CD14-positive monocyte (primary cell): ENCODE results near the gene NCAM1. TPM values are rescaled to one million over a fixed set of nuclear protein-coding genes. Genes with fewer than 3 reads are reported as not detected.

Experiments used
- DNase-seq, 3 donors: peaks; one replicate each; pipeline ENCODE4 v3.0.0-alpha.2; 2011 to 2022
- H2AFZ ChIP-seq: 2 replicates; pipeline ENCODE4 v1.6.0; 2012; ENCODE audit warnings: mild to moderate bottlenecking, low read depth, low read length, inconsistent platforms; ENCODE audit not compliant: insufficient read depth, poor library complexity, severe bottlenecking
- H3K27ac ChIP-seq, 2 donors: 1 replicate in 1 of 2; 2 replicates in 1 of 2; pipeline ENCODE4 v1.5.1; 2012 to 2013; ENCODE audit warnings: low read length in 2 of 2, control low read depth in 1 of 2, inconsistent platforms in 1 of 2, low read depth in 1 of 2, mild to moderate bottlenecking in 1 of 2
- H3K27me3 ChIP-seq, 2 donors: one replicate each; pipeline versions ENCODE4 v1.6.0 to v1.6.1; 2011 to 2013; ENCODE audit warnings: low read length in 2 of 2; ENCODE audit not compliant: control insufficient read depth in 2 of 2, insufficient read depth in 2 of 2
- H3K36me3 ChIP-seq, 2 donors: replicated peaks in 1 of 2; 1 replicate in 1 of 2; 2 replicates in 1 of 2; pipeline versions ENCODE4 v1.5.1 to v1.6.1; 2012 to 2013; ENCODE audit warnings: low read length in 2 of 2, control low read depth in 1 of 2, inconsistent platforms in 1 of 2, mild to moderate bottlenecking in 1 of 2; ENCODE audit not compliant: insufficient read depth in 2 of 2, control insufficient read depth in 1 of 2
- H3K4me1 ChIP-seq, 2 donors: 1 replicate in 1 of 2; 2 replicates in 1 of 2; pipeline versions ENCODE4 v1.5.1 to v1.6.1; 2012 to 2013; ENCODE audit warnings: low read length in 2 of 2, control low read depth in 1 of 2, inconsistent platforms in 1 of 2, mild to moderate bottlenecking in 1 of 2, moderate library complexity in 1 of 2; ENCODE audit not compliant: insufficient read depth in 2 of 2, control insufficient read depth in 1 of 2
- H3K4me2 ChIP-seq: replicated peaks from 2 replicates; pipeline ENCODE3; 2012; ENCODE audit warnings: low read length, moderate library complexity, mild to moderate bottlenecking; ENCODE audit not compliant: poor library complexity, severe bottlenecking; ENCODE audit errors: extremely low read depth
- H3K4me3 ChIP-seq, 3 experiments: fragments of 200-600 bp in 1 of 3; sonication (generic) in 1 of 3; replicated peaks in 1 of 3; 1 replicate in 2 of 3; 2 replicates in 1 of 3; pipeline ENCODE4 v1.5.1; 2011 to 2013; ENCODE audit warnings: low read length in 3 of 3, mild to moderate bottlenecking in 3 of 3, control low read depth in 2 of 3, low read depth in 2 of 3, inconsistent platforms in 1 of 3, moderate library complexity in 1 of 3
- H3K79me2 ChIP-seq: 2 replicates; pipeline ENCODE4 v1.6.0; 2012; ENCODE audit warnings: mild to moderate bottlenecking, control low read depth, inconsistent platforms, low read length, moderate library complexity; ENCODE audit not compliant: insufficient read depth
- H3K9ac ChIP-seq: 2 replicates; pipeline ENCODE4 v1.6.0; 2017; ENCODE audit warnings: low read length, mild to moderate bottlenecking; ENCODE audit not compliant: insufficient read depth, poor library complexity, severe bottlenecking
- H3K9me3 ChIP-seq, 2 donors: replicated peaks in 1 of 2; 1 replicate in 1 of 2; 2 replicates in 1 of 2; pipeline versions ENCODE4 v1.5.1 to v1.6.1; 2012 to 2013; ENCODE audit warnings: low read length in 2 of 2, control low read depth in 1 of 2; ENCODE audit not compliant: control insufficient read depth in 1 of 2, insufficient read depth in 1 of 2
- H4K20me1 ChIP-seq: 2 replicates; pipeline ENCODE4 v1.6.0; 2012; ENCODE audit warnings: mild to moderate bottlenecking, low read length, control low read depth, moderate library complexity; ENCODE audit not compliant: insufficient read depth
- H3K27ac Mint-ChIP-seq, 7 donors: one replicate each; pipeline ENCODE4 v1.8.0; 2020; ENCODE audit warnings: mild to moderate bottlenecking in 7 of 7, mixed read lengths in 7 of 7, moderate library complexity in 6 of 7, inconsistent platforms in 2 of 7
- H3K27me3 Mint-ChIP-seq, 3 donors: one replicate each; pipeline ENCODE4 v1.8.0; 2021 to 2022; ENCODE audit warnings: low read depth in 3 of 3, mild to moderate bottlenecking in 3 of 3, mixed read lengths in 3 of 3, moderate library complexity in 3 of 3, inconsistent platforms in 1 of 3
- H3K36me3 Mint-ChIP-seq, 2 donors: one replicate each; pipeline ENCODE4 v1.8.0; 2020; ENCODE audit warnings: mixed read lengths in 2 of 2, inconsistent platforms in 1 of 2, mild to moderate bottlenecking in 1 of 2
- H3K4me1 Mint-ChIP-seq: one replicate; pipeline ENCODE4 v1.8.0; 2020; ENCODE audit warnings: mild to moderate bottlenecking, mixed read lengths
- H3K4me3 Mint-ChIP-seq, 2 donors: one replicate each; pipeline ENCODE4 v1.8.0; 2020; ENCODE audit warnings: mild to moderate bottlenecking in 2 of 2, mixed read lengths in 2 of 2, moderate library complexity in 1 of 2
- H3K9me3 Mint-ChIP-seq, 7 donors: one replicate each; pipeline ENCODE4 v1.8.0; 2020 to 2022; ENCODE audit warnings: mixed read lengths in 7 of 7, mild to moderate bottlenecking in 6 of 7, moderate library complexity in 6 of 7, inconsistent platforms in 2 of 7
- CTCF ChIP-seq: fragments of 200-600 bp; IDR thresholded peaks from one replicate; pipeline ENCODE4 v1.8.0; 2022; ENCODE audit warnings: antibody characterized with exemption, mild to moderate bottlenecking
- WGBS: methylation state at CpG from one replicate; pipeline ENCODE4 v1.1.5; 2013; ENCODE audit warnings: missing lambda C conversion rate; ENCODE audit not compliant: insufficient coverage; 5-methylcytosine and 5-hydroxymethylcytosine counted together
- intact Hi-C, 2 donors: fragments of 100-400 bp; cut with micrococcal nuclease; formaldehyde crosslinking; loops; one replicate each; pipeline versions ENCODE4 v1.15.0 to v1.15.1; 2023
- polyA plus RNA-seq, 3 donors: library from polyadenylated mRNA; depleted of rRNA in 1 of 3; unstranded in 2 of 3; stranded (reverse) in 1 of 3; fragments of 300-500 nt in 2 of 3; fragments of >200 nt in 1 of 3; fragmentation: Illumina TruSeq in 2 of 3; gene quantifications; 1 replicate in 2 of 3; 2 replicates in 1 of 3; pipeline ENCODE4 v1.2.3, GENCODE V29; 2012 to 2021

Gene NCAM1
- polyA plus RNA-seq, 3 donors, result 0.65 to 0.69 TPM; not detected in 1

GRCh38 chr11:113148652-113149051 is 187.4 kb downstream of the NCAM1 start:
- peaks cover 0 to 9% (median 0%) of the 10 kb centered on the region in 3 donors for H3K27me3 Mint-ChIP-seq
- TF ChIP-seq CTCF, result no peak
- H3K36me3 ChIP-seq, result no peaks in the 10 kb centered on the region
- H3K27ac Mint-ChIP-seq, result no peak overlapping the region
- H2AFZ ChIP-seq, result no peak overlapping the region
- H3K27ac ChIP-seq, result no peak overlapping the region
- H3K79me2 ChIP-seq, result no peaks in the 10 kb centered on the region
- no peaks in the 10 kb centered on the region for H3K4me1 ChIP-seq
- H3K4me1 Mint-ChIP-seq, result no peaks in the 10 kb centered on the region
- H3K4me3 Mint-ChIP-seq, result no peak overlapping the region
- no peak overlapping the region for H3K4me3 ChIP-seq
- H3K36me3 Mint-ChIP-seq, result no peaks in the 10 kb centered on the region
- H3K9me3 ChIP-seq, result no peaks in the 10 kb centered on the region
- H3K4me2 ChIP-seq, result no peak overlapping the region
- WGBS, result no CpG with 5 or more reads among the region's 1 CpG
- H3K9ac ChIP-seq, result no peak overlapping the region
- intact Hi-C loops, result no loop called here
- DNase-seq, result no peak
- peaks cover 2 to 6% of the 10 kb centered on the region in 2 donors for H3K27me3 ChIP-seq
- H4K20me1 ChIP-seq, result no peaks in the 10 kb centered on the region
- peaks cover 0 to 2% (median 0%) of the 10 kb centered on the region in 7 donors for H3K9me3 Mint-ChIP-seq

- DNase-seq, result no peak
- H3K4me2 ChIP-seq, result no peak overlapping the region
- Mint-ChIP-seq H3K36me3 (no peaks in the 10 kb centered on the region), H3K9me3 (peaks cover 0 to 2% (median 0%) of the 10 kb centered on the region in 7 donors), H3K4me3 (no peak overlapping the region), H3K27ac (no peak overlapping the region), H3K4me1 (no peaks in the 10 kb centered on the region), H3K27me3 (peaks cover 0 to 4% (median 0%) of the 10 kb centered on the region in 3 donors)
- H3K4me3 ChIP-seq, result no peak overlapping the region
- intact Hi-C loops, result no loop called here
- H3K79me2 ChIP-seq, result no peaks in the 10 kb centered on the region
- H3K27me3 ChIP-seq, result no peaks in the 10 kb centered on the region
- no peaks in the 10 kb centered on the region for H3K4me1 ChIP-seq
- no peak overlapping the region for H3K27ac ChIP-seq
- TF ChIP-seq CTCF, result no peak
- no peaks in the 10 kb centered on the region for H4K20me1 ChIP-seq
- no peaks in the 10 kb centered on the region for H3K36me3 ChIP-seq
- no peak overlapping the region for H2AFZ ChIP-seq
- no peak overlapping the region for H3K9ac ChIP-seq
- no peaks in the 10 kb centered on the region for H3K9me3 ChIP-seq
- WGBS, result 80% methylated on average over 3 of the region's 4 CpGs
Measured at GRCh38 chr11:113151521-113151920, 190.3 kb downstream of the NCAM1 start.
